GM23338 (cell line): ENCODE data around the gene RAP2B. TPM values are rescaled to one million over a fixed set of nuclear protein-coding genes. Genes with fewer than 3 reads are reported as not detected.

ENCODE experiments used
- ATAC-seq: fragments of 200-7000 bp; cut with Tn5 transposase; 3 replicates; pipeline ENCODE4 v1.9.1; 2020
- DNase-seq: peaks from one replicate; pipeline ENCODE4 v3.0.0-alpha.2; 2015; ENCODE audit warnings: low spot score
- H2AFZ ChIP-seq: fragments of 200-600 bp; sonication (generic); 2 replicates; pipeline ENCODE4 v1.8.0; 2016; ENCODE audit warnings: antibody characterized with exemption, mild to moderate bottlenecking, moderate library complexity
- H3F3A ChIP-seq: fragments of 200-600 bp; sonication (generic); replicated peaks from 2 replicates; pipeline ENCODE4 v1.8.0; 2017; ENCODE audit warnings: antibody characterized with exemption, mixed run types, low read depth
- H3K27ac ChIP-seq: fragments of 200-600 bp; sonication (generic); 2 replicates; pipeline ENCODE4 v1.6.1; 2016; ENCODE audit warnings: low read depth
- H3K27me3 ChIP-seq: fragments of 200-600 bp; sonication (generic); 2 replicates; pipeline ENCODE4 v1.8.0; 2016; ENCODE audit warnings: mild to moderate bottlenecking, mixed run types, moderate library complexity; ENCODE audit not compliant: insufficient read depth
- H3K36me3 ChIP-seq: fragments of 200-600 bp; sonication (generic); 2 replicates; pipeline ENCODE4 v1.8.0; 2016; ENCODE audit warnings: mild to moderate bottlenecking; ENCODE audit not compliant: insufficient read depth
- H3K4me1 ChIP-seq: fragments of 200-600 bp; sonication (generic); 2 replicates; pipeline ENCODE4 v1.8.0; 2016; ENCODE audit warnings: mild to moderate bottlenecking, moderate library complexity; ENCODE audit not compliant: insufficient read depth
- H3K4me2 ChIP-seq: fragments of 200-600 bp; sonication (generic); 2 replicates; pipeline ENCODE4 v1.7.1; 2017; ENCODE audit warnings: mixed run types
- H3K4me3 ChIP-seq: fragments of 200-600 bp; sonication (generic); 2 replicates; pipeline ENCODE4 v1.6.1; 2016; ENCODE audit warnings: mixed run types
- H3K79me2 ChIP-seq: fragments of 200-600 bp; sonication (generic); replicated peaks from 2 replicates; pipeline ENCODE4 v1.8.0; 2017; ENCODE audit warnings: mild to moderate bottlenecking; ENCODE audit not compliant: insufficient read depth
- H3K9me2 ChIP-seq: fragments of 200-600 bp; sonication (generic); 2 replicates; pipeline ENCODE4 v1.8.0; 2017; ENCODE audit not compliant: insufficient read depth
- H4K20me1 ChIP-seq: fragments of 200-600 bp; sonication (generic); replicated peaks from 2 replicates; pipeline ENCODE4 v1.8.0; 2017; ENCODE audit warnings: mild to moderate bottlenecking; ENCODE audit not compliant: insufficient read depth
- H3K27ac Mint-ChIP-seq: 2 replicates; pipeline ENCODE4 v1.8.0; 2020; ENCODE audit warnings: inconsistent platforms, mild to moderate bottlenecking, moderate library complexity, mixed read lengths
- H3K27me3 Mint-ChIP-seq: 3 replicates; pipeline ENCODE4 v1.8.0; 2022; ENCODE audit warnings: low read depth, mild to moderate bottlenecking, moderate library complexity, mixed read lengths, inconsistent platforms; ENCODE audit not compliant: insufficient read depth, poor library complexity
- H3K36me3 Mint-ChIP-seq: 3 replicates; pipeline ENCODE4 v1.8.0; 2021; ENCODE audit warnings: low read depth, mild to moderate bottlenecking, inconsistent platforms, moderate library complexity, mixed read lengths
- H3K4me1 Mint-ChIP-seq: 3 replicates; pipeline ENCODE4 v1.8.0; 2020; ENCODE audit warnings: mild to moderate bottlenecking, inconsistent platforms, mixed read lengths
- H3K4me3 Mint-ChIP-seq: 3 replicates; pipeline ENCODE4 v1.8.0; 2021; ENCODE audit warnings: moderate library complexity, mild to moderate bottlenecking, inconsistent platforms, mixed read lengths
- H3K9me3 Mint-ChIP-seq: 3 replicates; pipeline ENCODE4 v1.8.0; 2020; ENCODE audit warnings: moderate library complexity, mild to moderate bottlenecking, inconsistent platforms, mixed read lengths
- EZH2 ChIP-seq: fragments of 200-600 bp; sonication (generic); IDR thresholded peaks from one replicate; pipeline ENCODE4 v1.8.0; 2017; ENCODE audit warnings: antibody characterized with exemption, mild to moderate bottlenecking, low read depth; ENCODE audit not compliant: unreplicated experiment
- EZH2phosphoT487 ChIP-seq: fragments of 200-600 bp; sonication (generic); IDR thresholded peaks from one replicate; pipeline ENCODE4 v1.8.1; 2018; ENCODE audit warnings: antibody characterized with exemption; ENCODE audit not compliant: unreplicated experiment
- JUNB ChIP-seq: IDR thresholded peaks from one replicate; pipeline ENCODE4 v1.6.1; 2016; ENCODE audit warnings: antibody characterized with exemption; ENCODE audit not compliant: unreplicated experiment
- STAT1 ChIP-seq: IDR thresholded peaks from one replicate; pipeline ENCODE4 v1.6.1; 2016; ENCODE audit warnings: antibody characterized with exemption; ENCODE audit not compliant: unreplicated experiment
- ZNF114 ChIP-seq: fragments of 250-450 bp; sonication (Bioruptor Pico); IDR thresholded peaks from 2 replicates; pipeline ENCODE4 v1.5.0; 2020; ENCODE audit warnings: mild to moderate bottlenecking, moderate library complexity
- ZNF462 ChIP-seq: fragments of 250-450 bp; sonication (Bioruptor Pico); IDR thresholded peaks from 2 replicates; pipeline ENCODE4 v1.5.0; 2020; ENCODE audit warnings: mild to moderate bottlenecking, moderate library complexity
- polyA plus RNA-seq: library from polyadenylated mRNA; unstranded; fragments of >200 nt; fragmentation: Nextera tagmentation; extraction: Ambion mirVana; gene quantifications from 2 replicates; pipeline ENCODE4 v1.2.1, GENCODE V29; 2016
- total RNA-seq: library from RNA; depleted of rRNA; stranded (reverse); fragments of >200 nt; shearing (Covaris generic); gene quantifications from 2 replicates; pipeline ENCODE4 v1.2.3, GENCODE V29; 2014

The RAP2B gene
- total and polyA plus RNA-seq, 2 experiments from 2014 or later: 22.5 to 24.0 TPM

GRCh38 chr3:153129426-153129825 is 32.6 kb upstream of the RAP2B start:
- H3K79me2 ChIP-seq: no peaks in the 10 kb centered on the region
- Mint-ChIP-seq H3K27me3 (no peaks in the 10 kb centered on the region), H3K4me1 (no peaks in the 10 kb centered on the region), H3K9me3 (no peaks in the 10 kb centered on the region; the same call in 2 of the 3 replicates), H3K27ac (no peak overlapping the region), H3K36me3 (no peaks in the 10 kb centered on the region; the same call in 2 of the 3 replicates), H3K4me3 (no peak overlapping the region)
- no peaks in the 10 kb centered on the region for H3K27me3 ChIP-seq
- no peak for ATAC-seq
- no peaks in the 10 kb centered on the region for H3F3A ChIP-seq
- no peak overlapping the region for H3K4me2 ChIP-seq
- H3K9me2 ChIP-seq: no peaks in the 10 kb centered on the region
- H3K36me3 ChIP-seq: no peaks in the 10 kb centered on the region
- no peak overlapping the region for H2AFZ ChIP-seq
- TF ChIP-seq EZH2: no peak
- no peak overlapping the region for H3K27ac ChIP-seq
- no peak overlapping the region for H3K4me3 ChIP-seq
- no peaks in the 10 kb centered on the region for H3K4me1 ChIP-seq
- H4K20me1 ChIP-seq: no peaks in the 10 kb centered on the region
- DNase-seq: no peak

- no peaks in the 10 kb centered on the region for H3K4me1 Mint-ChIP-seq
- Histone ChIP-seq H3K27ac (no peak overlapping the region), H3K36me3 (no peaks in the 10 kb centered on the region), H3K4me1 (no peaks in the 10 kb centered on the region), H3K4me3 (no peak overlapping the region), H3K27me3 (no peaks in the 10 kb centered on the region), H3F3A (no peaks in the 10 kb centered on the region), H4K20me1 (no peaks in the 10 kb centered on the region), H3K9me2 (no peaks in the 10 kb centered on the region), H2AFZ (no peak overlapping the region), H3K4me2 (no peak overlapping the region), H3K79me2 (no peaks in the 10 kb centered on the region)
- no peak for ATAC-seq
- no peaks in the 10 kb centered on the region for H3K27me3 Mint-ChIP-seq
- no peak for DNase-seq
- TF ChIP-seq STAT1: no peak
- no peak for TF ChIP-seq ZNF462 (CRISPR knock-in tag)
- no peak for TF ChIP-seq EZH2
- no peak for TF ChIP-seq EZH2phosphoT487
- TF ChIP-seq JUNB: no peak
- no peak for TF ChIP-seq ZNF114 (CRISPR knock-in tag)
- H3K27ac Mint-ChIP-seq: no peak overlapping the region
- H3K9me3 Mint-ChIP-seq: no peaks in the 10 kb centered on the region; the same call in 2 of the 3 replicates
- H3K36me3 Mint-ChIP-seq: no peaks in the 10 kb centered on the region; the same call in 2 of the 3 replicates
- H3K4me3 Mint-ChIP-seq: no peak overlapping the region
Observed at GRCh38 chr3:153129866-153130265, 32.2 kb upstream of the RAP2B start.
